GM12891 (cell line): ENCODE results near the gene RNU6-7.

Experiments
- POLR2A ChIP-seq: IDR thresholded peaks from 2 replicates; pipeline ENCODE4 v1.6.1; 2011; ENCODE audit warnings: low read depth, low read length, control low read depth
- POLR2AphosphoS5 ChIP-seq: IDR thresholded peaks from 2 replicates; pipeline ENCODE4 v1.6.1; 2011; ENCODE audit warnings: low read depth, low read length, control low read depth
- POU2F2 ChIP-seq: IDR thresholded peaks from 2 replicates; pipeline ENCODE4 v1.6.1; 2011; ENCODE audit warnings: low read depth, mild to moderate bottlenecking, control low read depth, low read length, moderate library complexity
- SPI1 ChIP-seq: IDR thresholded peaks from 2 replicates; pipeline ENCODE4 v1.6.1; 2011; ENCODE audit warnings: low read depth, low read length, control low read depth
- TAF1 ChIP-seq: IDR thresholded peaks from 2 replicates; pipeline ENCODE4 v1.6.1; 2011; ENCODE audit warnings: low read depth, low read length, control low read depth

DNA sequence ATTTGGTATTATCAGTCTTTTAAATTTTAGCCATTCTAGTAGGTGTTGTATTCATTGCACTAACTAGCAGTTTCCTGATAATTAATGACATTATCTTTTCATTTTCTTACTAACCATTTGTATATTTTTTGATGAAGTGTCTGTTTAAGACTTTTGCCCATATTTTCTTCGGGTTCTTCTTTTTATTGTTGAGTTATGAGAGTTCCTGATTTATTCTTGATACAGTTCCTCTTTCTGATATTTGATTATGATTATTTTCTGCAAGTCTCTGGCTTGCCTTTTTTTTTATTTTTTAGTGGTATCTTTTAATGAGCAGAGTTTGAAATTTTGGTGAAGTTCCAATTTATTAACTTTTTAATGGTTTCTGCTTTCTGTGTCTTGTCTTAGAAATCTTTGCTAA, 6.2 kb upstream of the RNU6-7 start:
- TF ChIP-seq POLR2A (no peak), POLR2AphosphoS5 (no peak), TAF1 (no peak), SPI1 (no peak), POU2F2 (no peak)
